DMS153 treated with DMSO at 0.1 percent for 48 hours (cell line): ENCODE data around the gene FRMD4B.
A peak's percentile ranks its signal among the peaks of the same experiment; 100 is the strongest.
"Not testable (repeated sequence)": the region's sequence is repeated elsewhere in the genome, so short reads cannot be mapped to it uniquely, and the experiment has no call there.

ENCODE experiments used
- DNase-seq: peaks from one replicate; lab custom pipeline; 2025; ENCODE audit not compliant: unreplicated experiment; lab: John Stamatoyannopoulos, UW

FRMD4B gene

DNA sequence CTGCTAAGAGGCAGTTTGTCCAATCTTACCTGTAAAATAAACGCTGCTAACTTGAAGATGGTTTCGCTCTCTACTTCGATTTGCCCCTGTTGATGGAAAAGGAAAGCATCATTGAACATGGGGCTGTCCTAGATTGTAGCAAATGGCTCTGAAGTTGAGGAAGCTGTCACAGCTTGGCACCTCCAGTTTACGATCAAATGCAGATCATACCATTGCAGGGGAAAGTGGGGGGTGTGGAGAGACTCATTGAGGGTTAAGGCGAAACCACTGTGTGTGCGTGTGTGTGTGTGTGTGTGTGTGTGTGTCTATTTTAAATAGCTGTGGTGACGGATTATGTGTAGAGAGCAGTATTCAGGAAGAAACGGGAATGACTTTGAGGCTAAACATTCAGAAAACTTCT, 135.9 kb downstream of the FRMD4B start:
- DNase-seq: peak; percentile 16

DNA sequence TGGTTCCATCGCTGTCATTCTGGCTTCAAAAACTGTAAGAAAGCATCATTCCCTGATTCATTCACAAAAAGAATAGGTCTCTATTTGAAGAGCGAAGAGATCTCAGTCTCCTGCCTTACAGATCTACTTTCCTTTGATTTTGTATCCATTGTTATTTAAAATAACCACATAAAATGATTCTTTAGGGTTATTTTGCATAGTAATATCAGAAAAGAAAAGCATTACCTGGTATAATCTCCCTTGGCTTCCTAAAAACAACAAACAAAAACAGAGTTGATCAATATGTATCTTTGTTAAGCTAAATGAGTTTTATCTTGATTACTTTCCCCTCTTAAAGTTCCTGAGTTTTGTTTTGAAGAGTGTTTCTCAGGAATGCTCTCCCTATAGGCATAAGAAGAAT, 136.9 kb downstream of the FRMD4B start:
- no peak for DNase-seq

DNA sequence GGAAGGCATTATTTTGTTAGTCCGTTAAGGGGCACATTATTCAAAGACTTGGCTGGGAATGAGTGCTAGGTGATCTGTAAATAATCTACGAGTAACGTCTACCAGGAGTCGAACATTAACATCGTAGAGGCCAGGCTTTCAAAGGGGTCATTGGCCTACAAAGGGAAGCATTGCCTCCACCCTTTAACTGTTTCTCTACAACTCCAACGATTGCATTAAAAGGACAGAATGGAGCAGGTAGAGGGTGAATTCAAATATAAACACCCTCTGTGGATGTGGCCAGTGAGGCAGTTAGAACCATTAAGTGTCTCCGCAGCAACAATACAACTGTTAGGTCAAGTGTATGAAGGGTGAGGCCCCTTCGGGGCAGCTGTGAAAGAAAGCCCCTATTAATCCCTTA, 137.5 kb downstream of the FRMD4B start:
- DNase-seq: no peak

DNA sequence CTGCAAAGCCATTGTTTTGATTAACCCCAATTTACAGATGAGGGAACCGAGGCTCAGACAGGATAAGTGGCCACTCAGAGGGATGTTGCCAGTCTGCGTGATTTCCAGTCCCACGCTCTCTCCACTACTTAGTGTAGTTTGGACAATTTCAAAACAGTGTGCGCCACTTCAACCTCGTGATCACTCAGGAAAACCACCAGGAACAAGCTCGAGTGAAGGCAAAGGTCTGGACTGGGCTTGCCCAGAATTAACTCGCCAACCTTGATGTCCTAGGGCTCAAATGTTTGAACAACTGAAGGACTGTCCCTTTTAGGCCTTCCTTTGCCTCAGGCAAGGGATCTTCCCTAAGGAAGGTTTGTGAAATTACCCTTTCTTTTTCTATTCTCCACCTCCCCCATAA, 139.3 kb downstream of the FRMD4B start:
- no peak for DNase-seq

DNA sequence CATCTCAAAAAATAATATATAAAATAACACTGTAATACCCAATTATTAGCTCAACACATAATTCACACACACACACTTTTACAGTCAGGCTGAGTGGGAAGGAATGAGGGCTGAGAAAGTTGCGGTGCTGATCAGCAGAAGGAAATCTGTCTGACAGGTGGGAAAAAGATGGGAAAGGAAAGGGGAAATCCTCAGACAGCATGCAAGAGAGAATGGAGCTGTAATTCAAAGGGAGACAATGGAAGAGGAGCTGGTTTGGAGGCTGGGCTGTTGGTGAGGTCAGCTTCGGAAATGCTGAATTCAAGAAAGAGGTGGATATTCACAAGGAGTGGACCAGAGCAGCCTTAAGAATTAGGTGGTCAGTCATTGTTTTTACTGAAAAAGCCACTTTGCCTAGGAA, 141.8 kb downstream of the FRMD4B start:
- DNase-seq: no peak

DNA sequence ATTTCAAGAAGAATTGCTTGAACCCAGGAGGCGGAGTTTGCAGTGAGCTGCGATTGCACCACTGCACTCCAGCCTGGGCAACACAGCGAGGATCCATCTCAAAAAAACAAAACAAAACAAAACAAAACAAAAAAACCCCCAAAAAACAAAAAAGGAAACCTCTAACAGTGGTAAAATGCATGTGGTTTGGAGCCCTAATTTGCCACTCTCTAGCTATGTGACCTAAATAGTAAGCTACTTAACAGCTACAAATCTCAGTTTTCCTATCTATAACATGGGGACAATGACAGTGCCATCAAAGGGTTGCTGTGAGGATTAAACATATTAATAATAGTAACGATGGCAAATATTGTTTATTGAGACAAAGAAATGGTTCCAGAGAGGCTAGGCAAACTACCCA, 144.1 kb downstream of the FRMD4B start:
- DNase-seq: no peak

DNA sequence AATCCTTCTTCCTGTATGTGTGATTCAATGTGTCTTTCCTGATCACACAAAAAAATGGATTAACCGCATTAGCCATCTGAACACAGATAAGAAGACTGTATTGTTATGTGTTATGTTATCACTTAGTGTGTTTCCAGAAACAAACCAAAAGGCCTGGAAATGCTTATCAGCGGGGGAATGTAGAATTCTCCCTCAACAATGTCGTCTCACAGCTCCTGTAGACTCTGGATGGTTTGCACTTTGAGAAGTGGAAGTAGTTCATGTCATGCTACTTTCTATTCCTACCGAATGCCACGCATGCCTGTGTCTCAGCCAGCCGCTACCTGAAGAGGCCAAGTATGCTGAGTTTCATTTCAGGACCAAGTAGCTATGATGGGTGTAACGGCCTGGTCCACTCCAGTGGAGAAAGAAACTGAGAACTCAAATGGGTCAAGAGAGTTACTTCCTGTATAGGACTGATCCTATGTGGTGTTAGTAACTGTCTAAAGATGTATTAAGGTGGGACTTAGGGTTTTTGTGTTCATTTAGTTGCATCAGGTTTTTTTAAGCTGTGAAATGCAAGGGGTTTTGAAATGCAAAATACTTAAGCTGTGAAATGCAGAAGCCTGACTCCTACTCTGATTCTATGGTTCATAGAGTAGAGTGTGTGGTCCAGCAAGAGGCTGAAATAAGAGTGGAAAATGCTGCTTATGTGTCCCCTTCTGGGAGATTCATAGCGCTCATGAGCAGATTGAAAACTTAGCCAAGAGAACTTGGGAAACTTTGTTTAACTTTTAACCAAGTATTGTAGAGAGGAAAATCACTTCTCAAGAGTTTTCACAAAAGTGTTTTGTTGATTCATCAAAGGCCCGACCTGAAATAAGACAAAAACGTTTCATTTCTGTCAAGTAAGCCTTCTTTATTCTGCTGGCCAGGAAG, 145.0 kb downstream of the FRMD4B start:
- no peak for DNase-seq

DNA sequence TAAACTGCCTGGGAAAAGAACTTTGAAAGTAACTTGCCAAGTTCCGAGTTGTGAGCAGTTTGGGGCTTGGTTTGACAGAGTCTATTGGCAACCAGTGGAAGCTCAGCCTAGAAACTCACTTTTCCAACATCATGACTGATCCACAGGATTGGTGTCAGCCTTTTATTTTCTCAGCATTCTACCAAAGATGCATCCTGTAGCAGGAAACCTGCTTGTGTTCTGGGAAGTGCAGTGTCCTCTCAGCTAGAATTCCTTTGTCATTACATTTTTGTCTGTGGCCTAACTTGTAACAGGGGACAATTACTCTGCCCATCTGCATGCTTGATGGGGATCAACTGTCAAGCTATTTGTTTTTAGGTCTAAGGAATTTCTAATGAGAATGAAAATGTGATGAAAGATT, 146.8 kb downstream of the FRMD4B start:
- DNase-seq: no peak

DNA sequence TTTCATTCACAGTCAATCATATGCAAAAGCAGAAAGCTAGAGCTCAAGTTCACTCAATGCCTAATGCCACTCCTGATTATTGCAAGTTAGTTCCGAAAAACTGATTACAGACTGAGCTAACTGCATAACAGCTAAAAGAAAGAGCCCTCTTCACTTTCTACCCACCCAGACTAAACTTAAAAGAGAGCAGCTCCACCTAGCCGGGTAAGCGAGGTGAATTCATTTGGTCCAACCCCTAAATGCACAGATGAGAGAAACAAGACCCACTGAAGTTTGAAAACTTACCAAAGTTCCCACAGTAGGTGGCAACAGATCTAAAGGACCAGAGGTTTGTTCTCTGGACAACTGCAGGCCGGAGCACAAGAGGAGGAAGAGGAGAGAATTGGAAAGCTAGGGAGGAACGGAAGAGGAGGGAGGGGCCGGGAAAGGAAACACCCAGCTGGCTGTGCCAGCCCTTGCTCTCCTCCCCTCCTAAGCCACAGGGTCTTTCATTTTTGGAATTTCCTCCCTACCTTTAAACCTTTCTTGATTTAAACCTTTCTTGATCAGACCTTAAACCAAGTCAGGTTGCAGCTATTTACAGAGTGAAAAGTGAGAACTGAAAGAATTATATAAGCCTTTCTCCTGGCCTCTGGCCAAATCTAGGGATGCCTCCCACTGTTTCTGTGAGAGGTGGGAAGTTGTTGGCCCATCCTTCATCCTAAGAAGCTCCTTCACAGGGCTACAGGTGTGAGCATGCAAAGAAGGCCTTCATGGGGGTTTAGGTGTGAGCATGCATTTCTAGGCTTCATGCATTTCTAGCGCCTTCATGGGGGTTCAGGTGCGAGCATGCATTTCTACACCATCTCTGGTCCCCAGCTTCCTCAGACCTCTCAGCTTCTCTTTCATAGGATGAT, 148.8 kb downstream of the FRMD4B start:
- DNase-seq: no peak

DNA sequence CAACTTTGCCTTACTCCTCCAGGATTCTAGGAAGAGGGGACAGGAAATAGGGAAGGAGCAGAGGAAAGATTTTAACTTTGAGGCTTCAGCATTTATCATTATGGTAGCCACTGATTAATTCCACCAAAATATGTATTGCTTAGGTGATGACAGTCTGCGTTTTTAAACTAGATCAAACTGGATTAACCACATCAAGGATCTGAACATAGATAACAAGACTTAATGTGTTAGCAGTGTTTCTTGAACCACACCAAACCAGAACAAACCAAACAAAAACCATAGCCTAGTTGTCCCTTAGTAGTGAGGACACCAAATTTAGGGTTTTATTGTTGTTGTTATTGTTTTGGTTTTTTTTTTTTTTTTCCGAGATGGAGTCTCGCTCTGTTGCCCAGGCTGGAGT, 150.0 kb downstream of the FRMD4B start:
- no peak for DNase-seq

DNA sequence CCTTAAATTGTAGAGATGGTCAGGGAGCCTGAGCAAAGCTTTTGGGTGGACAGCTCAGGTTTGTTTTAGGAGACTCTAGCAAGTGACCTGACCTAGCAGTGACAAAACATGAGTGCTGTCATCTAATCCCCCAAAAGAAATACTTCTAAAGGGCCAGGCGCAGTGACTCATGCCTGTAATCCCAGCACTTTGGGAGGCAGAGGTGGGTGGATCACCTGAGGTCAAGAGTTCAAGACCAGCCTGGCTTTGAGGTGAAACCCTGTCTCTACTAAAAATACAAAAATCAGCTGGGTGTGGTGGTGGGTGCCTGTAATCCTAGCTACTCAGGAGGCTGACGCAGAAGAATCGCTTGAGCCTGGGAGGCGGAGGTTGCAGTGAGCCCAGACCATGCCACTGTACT, 150.7 kb downstream of the FRMD4B start:
- not testable (repeated sequence) for DNase-seq

DNA sequence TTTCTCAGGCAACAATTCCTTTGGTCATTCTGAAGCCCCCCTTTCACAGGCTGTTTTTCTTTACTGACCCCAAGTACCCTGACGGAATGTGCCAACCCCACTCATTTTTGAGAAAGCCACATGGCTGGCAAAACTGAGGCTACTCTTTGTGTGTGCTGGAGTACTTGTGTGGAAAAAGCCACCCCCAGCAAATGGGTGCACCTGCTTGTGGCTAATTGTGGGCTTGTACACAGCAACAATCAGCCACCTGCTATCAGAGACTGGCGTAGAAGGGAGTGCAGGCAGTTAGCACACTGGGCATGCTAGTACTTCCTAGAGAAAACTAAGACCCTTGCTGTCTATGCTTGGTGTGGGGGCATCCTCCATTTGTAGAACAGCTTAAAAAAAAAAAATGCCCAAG, 153.4 kb downstream of the FRMD4B start:
- no peak for DNase-seq

DNA sequence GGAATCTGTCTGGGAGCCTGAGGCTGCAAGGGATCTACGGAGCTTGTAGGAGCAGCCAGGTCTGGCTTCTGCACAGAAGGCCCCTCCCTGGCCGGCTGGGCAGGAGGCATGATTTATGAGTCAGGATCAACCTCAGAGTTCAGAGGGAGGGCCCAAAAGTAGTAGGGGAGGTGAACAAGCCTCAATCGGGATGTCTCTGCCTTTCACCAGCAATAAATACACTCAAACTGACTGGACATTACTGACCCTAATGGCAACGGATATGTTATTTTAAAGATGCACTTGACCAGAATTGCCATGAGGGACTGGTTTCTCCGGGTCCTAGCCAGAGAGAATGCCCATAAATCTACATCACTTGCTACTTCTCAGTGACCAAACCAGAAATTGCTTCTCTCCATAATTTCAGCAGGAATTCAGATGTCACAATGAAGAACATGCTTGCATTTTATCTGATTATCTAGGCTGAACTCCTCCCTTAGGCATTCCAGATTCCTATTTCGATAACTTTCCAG, 153.9 kb downstream of the FRMD4B start:
- no peak for DNase-seq

DNA sequence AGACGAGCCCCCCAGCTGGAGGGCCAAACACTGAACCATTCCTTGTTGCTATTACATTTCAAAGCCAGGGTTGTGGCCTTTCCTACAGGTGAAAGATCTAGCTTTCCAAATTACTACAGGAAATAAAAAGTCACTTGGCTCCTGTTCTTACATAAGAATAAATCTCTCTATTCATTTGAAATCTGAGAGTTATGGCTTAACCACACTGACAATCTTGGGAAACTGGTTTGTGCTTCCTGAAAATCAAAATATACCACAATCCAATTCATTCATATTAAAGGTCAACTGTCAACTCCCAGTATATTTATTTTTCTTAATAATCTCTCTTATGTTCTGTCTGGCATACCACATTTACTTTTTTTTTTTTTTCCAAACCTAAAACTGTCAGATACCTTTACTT, 159.8 kb downstream of the FRMD4B start:
- DNase-seq: no peak

DNA sequence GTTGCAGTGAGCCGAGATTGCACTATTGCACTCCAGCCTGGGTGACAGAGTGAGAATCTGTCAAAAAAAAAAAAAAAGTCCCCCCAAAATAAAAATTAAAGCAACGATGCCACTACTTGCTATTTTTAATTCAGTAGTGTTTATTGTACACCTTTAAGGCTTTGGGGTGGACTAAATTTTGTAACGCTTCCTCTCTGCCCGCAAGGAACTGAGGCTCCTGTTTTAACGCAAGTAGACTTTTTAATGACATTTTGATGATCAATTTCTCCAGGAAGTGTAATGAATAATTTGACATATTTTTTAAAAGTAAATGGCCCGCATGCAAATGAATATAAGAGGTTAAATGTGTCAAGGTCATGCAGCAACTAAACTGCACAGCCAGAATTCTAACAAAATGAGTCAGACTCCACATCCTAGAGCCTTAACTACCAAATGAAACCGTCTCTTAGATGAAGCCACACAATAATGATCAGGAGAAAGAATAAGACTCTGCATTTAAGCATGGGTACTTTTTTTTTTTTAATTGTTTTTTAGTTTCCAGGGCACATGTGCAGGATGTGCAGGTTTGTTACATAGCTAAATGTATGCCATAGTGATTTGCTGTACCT, 166.7 kb downstream of the FRMD4B start:
- no peak for DNase-seq

DNA sequence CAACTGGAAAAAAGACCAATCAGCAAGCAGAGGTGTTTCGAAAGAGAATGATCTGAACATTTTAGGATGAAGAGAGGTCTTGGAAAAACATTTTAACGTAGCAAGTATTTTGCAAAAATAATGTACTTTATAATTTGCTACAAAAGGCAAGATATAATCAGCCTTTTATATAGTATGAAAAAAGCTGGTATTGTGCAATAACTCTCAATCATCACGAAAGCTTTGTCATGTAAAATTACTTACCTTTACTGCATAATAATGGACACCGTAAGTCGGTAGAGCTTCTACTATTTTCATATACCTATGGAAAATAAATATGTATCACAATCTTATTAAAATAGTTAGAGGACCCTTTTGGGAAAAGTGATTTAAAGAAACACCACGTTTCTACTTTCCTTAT, 167.8 kb downstream of the FRMD4B start:
- DNase-seq: no peak

DNA sequence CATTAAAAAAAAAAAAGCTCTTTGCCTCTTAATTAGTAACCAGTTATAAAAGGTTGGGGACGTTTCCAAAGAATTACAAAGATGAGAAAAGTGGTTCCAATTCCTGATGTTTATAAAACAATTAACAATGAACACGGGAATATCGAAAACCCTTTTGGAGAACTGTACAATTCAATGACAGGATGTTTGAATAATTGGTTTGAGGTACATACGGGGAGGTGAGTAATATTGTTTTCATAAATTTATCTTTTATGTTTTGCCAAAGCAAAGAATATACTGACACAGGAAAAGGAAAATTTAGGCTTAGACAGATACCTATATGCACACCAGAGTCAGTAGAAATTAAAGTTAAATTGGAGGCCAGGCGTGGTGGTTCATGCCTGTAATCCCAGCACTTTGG, 168.9 kb downstream of the FRMD4B start:
- DNase-seq: no peak

DNA sequence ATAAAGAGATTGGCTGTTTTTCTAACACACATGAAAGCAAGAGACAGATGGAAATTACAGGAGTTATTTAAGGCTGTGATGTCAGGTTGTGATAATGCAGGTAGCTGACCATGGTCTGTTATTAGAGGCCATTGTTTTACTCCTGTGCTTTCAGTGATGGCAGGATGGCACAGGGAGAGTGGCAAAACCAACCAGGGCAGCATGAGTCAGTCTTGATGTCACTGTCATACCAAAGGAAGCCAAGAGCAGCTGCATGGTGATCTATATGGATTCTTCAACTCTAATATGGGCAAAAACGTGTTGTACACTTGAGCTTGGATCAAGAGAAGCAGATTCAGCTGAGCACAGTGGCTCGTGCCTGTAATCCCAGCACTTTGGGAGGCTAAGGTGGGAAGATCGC, 171.6 kb downstream of the FRMD4B start:
- DNase-seq: no peak

DNA sequence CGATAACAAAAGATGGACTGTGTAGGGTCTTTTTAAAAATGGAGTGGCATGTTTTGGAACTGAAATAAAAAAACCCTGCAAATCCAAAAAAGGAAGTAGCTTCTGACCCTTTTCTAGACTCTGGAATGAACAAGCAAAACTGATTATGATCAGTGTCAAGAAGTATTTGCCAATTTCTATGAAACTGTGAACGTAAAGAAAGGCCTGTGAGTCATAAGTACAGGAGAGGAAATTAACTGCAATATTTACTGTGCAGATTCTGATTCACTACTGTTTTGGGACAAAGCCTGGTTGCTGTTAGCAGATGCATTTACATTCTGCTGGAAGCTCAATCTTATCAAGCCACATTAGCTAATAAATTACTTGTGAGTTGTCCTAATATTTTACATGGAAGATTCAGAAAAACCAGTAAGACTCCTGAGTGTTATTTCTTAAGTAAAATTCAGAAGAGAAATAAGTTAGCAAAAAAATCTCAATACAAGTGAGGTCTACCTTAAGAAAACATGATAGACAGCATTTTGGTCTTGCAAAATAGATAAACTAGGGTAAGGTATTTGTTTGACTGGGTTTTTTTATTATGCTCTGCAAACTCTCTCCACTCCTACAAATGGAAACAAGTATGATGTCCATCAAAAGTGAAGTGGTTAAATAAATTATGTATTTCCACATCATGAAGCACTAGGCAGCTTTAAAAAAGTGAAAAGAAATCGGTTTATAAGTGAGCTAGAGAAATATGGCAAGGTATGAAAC, 173.3 kb downstream of the FRMD4B start:
- DNase-seq: no peak

DNA sequence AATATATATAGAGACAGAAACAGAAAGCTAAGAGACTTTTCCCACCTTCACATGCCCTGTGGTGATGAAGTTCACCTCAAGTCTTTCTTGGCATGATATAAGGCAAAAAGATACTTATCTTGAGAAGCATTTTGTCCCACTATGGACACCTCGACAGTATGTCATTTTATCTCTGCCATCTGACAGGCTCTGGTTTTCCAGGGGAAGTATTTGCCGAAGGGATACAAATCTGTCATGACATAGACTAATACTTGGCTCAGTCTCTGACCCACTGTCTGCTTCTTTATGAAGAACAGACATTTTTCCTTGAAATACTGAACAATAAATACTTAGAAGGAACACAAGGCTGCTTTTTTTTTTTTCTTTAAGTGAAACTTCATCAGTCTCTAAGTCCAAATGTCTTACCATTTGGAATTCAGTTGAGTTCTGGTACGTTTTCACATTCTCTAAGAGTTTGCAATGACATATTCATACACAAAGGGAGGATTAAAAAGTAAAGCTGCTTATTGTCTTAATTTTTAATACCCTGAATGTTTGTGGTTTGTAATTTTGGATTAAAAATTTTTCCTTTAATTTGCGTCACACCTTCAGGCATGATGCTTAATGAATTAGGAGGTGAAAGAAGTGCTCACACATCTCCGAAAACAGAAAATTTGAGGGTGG, 175.7 kb downstream of the FRMD4B start:
- no peak for DNase-seq
